ENCODE measurements around the gene PRSS58. TPM values are rescaled to one million over a fixed set of nuclear protein-coding genes. Genes with fewer than 3 reads are reported as not detected.

PRSS58 gene
- total and polyA plus RNA-seq, 9 of the 15 experiments (the other 6 are each of a cell fraction or from before 2014, with no cell fraction given): not detected

DNA sequence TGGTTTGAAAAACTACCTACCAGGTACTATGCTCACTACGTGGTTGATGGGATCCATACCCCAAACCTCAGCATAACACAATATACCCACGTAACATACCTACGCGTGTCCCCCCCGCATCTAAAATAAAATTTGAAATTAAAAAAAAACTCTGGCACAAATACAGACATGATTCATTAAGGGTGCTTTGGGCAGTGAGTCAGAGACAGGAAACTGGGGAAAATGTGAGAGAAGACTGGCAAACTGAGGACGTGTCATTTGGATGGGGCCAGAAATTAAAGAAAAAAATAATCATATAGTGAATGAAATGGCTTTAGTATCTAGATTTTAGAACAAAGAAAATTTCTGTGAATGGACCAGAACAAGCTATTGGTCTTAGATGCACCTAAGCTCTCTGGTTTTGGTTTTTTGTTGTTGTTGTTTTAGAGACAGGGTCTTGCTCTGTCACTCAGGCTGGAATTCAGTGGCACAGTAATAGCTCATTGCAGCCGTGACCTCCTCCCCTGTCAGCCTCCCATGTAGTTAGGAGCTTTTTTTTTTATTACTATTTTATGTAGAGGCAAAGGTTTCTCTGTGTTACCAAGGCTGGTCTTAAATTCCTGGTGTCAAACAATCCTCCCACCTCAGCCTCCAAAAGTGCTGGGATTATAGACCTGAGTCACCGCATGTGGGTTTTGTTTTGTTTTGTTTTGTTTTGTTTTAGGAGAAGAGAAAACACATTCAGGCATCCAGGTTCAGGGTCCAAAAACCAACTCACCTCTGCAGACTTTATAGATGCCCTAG lies 5.9 kb upstream of the PRSS58 start:
- no peak overlapping the region for H3K9ac ChIP-seq (ENCODE audit: insufficient read depth in 1 of 2, low read depth in 2 of 2, low read length in 2 of 2)
- H3K9me1 ChIP-seq (ENCODE audit: control insufficient read depth, insufficient read depth, low read length): no peaks in the 10 kb centered on the region
- ChIA-PET CTCF (ENCODE audit: low intra/inter-chr PET ratio) (no interaction called here), POLR2A (no interaction called here)
- ATAC-seq: no peak
- no TSS peak for BruUV-seq (replicated peaks)
- H3K4me1 ChIP-seq (replicated peaks in 1 of 2; ENCODE audit: control insufficient read depth in 2 of 2, insufficient read depth in 2 of 2, low read length in 2 of 2): no peaks in the 10 kb centered on the region
- no peak overlapping the region for H3K4me3 ChIP-seq
- no peak overlapping the region for H3K27ac ChIP-seq (ENCODE audit: extremely low read depth, low read depth, low read length)
- H2AFZ ChIP-seq (ENCODE audit: low read depth, low read length): no peak overlapping the region
- intact Hi-C loops (cut with micrococcal nuclease) (no loop called here), in situ Hi-C loops (cut with MboI) (no loop called here)
- H3K79me2 ChIP-seq (ENCODE audit: control insufficient read depth, insufficient read depth, low read length): no peaks in the 10 kb centered on the region
- H3K4me2 ChIP-seq (ENCODE audit: insufficient read depth, low read length): no peak overlapping the region
- no peaks in the 10 kb centered on the region for H3K36me3 ChIP-seq (ENCODE audit: control insufficient read depth, insufficient read depth, low read length)
- no peaks in the 10 kb centered on the region; the same call in 1 of the 2 replicates for H3K9me3 ChIP-seq (replicated peaks; ENCODE audit: control insufficient read depth, insufficient read depth, low read depth, low read length)
- no peaks in the 10 kb centered on the region for H3K27me3 ChIP-seq (ENCODE audit: control insufficient read depth in 2 of 2, insufficient read depth in 2 of 2, low read length in 2 of 2)
- 0% methylated on average over 8 of the region's 8 CpGs for WGBS (ENCODE audit: insufficient coverage, low coverage, missing lambda C conversion rate)
- H4K20me1 ChIP-seq (replicated peaks; ENCODE audit: control insufficient read depth, insufficient read depth, low read length): no peaks in the 10 kb centered on the region
- no peak for FAIRE-seq
- no peak for DNase-seq (ENCODE audit: extremely low read depth in 1 of 4, low spot score in 3 of 4)
- TF ChIP-seq ARID1B (IDR thresholded peaks at IDR 0.05) (no peak), ELF1 (tag; IDR thresholded peaks at IDR 0.05) (no peak), EP300 (IDR thresholded peaks at IDR 0.05; ENCODE audit: low read length) (no peak), RUNX1 (IDR thresholded peaks at IDR 0.05; ENCODE audit: low read depth) (no peak), ZNF445 (CRISPR knock-in tag; IDR thresholded peaks at IDR 0.05; ENCODE audit: low read depth) (no peak), USF2 (CRISPR knock-in tag; IDR thresholded peaks at IDR 0.05) (no peak), CCAR2 (IDR thresholded peaks at IDR 0.05; ENCODE audit: low read depth, low read length) (no peak), DACH1 (IDR thresholded peaks at IDR 0.05; ENCODE audit: partially characterized antibody) (no peak)
- TF ChIP-seq, protein P1, sequence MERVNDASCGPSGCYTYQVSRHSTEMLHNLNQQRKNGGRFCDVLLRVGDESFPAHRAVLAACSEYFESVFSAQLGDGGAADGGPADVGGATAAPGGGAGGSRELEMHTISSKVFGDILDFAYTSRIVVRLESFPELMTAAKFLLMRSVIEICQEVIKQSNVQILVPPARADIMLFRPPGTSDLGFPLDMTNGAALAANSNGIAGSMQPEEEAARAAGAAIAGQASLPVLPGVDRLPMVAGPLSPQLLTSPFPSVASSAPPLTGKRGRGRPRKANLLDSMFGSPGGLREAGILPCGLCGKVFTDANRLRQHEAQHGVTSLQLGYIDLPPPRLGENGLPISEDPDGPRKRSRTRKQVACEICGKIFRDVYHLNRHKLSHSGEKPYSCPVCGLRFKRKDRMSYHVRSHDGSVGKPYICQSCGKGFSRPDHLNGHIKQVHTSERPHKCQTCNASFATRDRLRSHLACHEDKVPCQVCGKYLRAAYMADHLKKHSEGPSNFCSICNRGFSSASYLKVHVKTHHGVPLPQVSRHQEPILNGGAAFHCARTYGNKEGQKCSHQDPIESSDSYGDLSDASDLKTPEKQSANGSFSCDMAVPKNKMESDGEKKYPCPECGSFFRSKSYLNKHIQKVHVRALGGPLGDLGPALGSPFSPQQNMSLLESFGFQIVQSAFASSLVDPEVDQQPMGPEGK (CRISPR knock-in tag; IDR thresholded peaks at IDR 0.05; ENCODE audit: borderline replicate concordance): no peak
- TF ChIP-seq, protein P2, sequence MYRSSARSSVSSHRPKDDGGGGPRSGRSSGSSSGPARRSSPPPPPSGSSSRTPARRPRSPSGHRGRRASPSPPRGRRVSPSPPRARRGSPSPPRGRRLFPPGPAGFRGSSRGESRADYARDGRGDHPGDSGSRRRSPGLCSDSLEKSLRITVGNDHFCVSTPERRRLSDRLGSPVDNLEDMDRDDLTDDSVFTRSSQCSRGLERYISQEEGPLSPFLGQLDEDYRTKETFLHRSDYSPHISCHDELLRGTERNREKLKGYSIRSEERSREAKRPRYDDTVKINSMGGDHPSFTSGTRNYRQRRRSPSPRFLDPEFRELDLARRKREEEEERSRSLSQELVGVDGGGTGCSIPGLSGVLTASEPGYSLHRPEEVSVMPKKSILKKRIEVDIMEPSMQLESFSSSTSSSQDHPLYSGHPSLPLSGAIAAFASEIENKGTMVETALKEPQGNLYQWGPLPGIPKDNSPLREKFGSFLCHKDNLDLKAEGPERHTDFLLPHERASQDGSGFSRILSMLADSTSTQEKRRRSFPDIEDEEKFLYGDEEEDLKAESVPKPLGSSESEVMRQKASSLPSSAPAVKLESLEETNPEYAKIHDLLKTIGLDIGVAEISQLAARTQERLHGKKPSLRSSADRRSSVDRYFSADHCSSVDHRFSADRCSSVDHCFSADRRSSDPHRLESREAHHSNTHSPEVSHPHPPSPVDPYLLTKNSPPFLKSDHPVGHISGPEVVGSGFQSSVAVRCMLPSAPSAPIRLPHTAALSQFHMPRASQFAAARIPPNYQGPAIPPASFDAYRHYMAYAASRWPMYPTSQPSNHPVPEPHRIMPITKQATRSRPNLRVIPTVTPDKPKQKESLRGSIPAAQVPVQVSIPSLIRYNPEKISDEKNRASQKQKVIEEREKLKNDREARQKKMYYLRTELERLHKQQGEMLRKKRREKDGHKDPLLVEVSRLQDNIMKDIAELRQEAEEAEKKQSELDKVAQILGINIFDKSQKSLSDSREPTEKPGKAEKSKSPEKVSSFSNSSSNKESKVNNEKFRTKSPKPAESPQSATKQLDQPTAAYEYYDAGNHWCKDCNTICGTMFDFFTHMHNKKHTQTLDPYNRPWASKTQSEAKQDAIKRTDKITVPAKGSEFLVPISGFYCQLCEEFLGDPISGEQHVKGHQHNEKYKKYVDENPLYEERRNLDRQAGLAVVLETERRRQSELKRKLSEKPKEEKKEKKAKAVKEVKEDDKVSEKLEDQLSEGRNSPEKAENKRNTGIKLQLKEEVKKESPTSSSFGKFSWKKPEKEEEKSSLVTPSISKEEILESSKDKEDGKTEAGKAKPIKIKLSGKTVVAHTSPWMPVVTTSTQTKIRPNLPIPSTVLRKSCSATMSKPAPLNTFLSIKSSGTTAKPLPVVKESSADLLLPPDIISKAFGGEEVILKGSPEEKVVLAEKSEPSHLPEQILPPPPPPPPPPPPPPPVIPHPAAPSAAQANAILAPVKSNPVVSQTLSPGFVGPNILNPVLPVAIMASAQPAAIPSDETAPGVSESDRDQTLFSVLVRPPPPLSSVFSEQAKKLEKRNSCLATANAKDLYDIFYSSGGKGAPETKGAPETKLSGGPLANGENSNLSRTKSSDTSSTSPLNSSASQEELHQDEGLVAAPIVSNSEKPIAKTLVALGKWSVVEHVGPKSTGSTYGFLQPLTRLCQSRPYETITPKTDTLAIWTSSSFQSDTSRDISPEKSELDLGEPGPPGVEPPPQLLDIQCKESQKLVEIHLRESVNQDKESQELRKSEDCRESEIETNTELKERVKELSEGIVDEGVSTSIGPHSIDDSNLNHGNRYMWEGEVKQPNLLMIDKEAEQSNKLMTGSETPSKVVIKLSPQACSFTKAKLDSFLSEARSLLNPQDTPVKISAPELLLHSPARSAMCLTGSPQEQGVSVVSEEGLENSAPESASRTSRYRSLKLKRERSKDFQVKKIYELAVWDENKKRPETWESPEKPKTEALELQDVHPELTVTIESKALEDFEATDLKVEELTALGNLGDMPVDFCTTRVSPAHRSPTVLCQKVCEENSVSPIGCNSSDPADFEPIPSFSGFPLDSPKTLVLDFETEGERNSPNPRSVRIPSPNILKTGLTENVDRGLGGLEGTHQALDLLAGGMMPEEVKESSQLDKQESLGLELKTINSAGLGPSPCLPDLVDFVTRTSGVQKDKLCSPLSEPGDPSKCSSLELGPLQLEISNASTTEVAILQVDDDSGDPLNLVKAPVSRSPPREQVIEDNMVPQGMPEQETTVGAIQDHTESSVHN (IDR thresholded peaks at IDR 0.05; ENCODE audit: borderline replicate concordance in 1 of 2, low read depth in 1 of 2): no peak
